GM12892 (cell line): Measurements from ENCODE around the gene UCK2.

Experiments used
- POLR2A ChIP-seq: IDR thresholded peaks from 2 replicates; pipeline ENCODE4 v1.6.1; 2011; ENCODE audit warnings: low read depth, low read length, control low read depth
- POLR2AphosphoS5 ChIP-seq: IDR thresholded peaks from 2 replicates; pipeline ENCODE4 v1.6.1; 2011; ENCODE audit warnings: low read depth, low read length, control low read depth
- TAF1 ChIP-seq: IDR thresholded peaks from 2 replicates; pipeline ENCODE4 v1.6.1; 2011; ENCODE audit warnings: low read depth, mild to moderate bottlenecking, control low read depth, low read length, borderline replicate concordance

DNA sequence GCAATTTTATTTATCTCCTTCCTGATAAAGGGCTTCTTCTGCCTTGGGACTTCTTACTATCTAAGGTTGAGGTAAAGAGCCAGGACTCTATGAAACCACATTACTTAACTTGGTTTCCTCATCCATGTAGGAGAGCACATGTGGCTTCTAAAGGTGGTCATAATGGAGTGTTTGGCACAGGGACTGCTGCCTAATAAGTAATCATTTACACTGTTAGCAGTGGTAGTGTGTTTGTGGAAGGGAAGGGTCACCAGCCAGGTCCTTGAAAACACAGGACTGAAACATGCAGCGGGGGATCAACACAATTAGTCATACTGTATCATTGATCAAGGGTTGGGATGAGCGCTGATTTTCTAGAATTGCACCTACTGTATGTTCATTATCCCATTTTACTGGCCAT lies 59.6 kb downstream of the UCK2 start:
- TF ChIP-seq POLR2A, result no peak
- TF ChIP-seq TAF1, result no peak
- TF ChIP-seq POLR2AphosphoS5, result no peak
